GM06990 (cell line): ENCODE data around the gene PERP.

Experiments
- DNase-seq: peaks from one replicate; pipeline ENCODE4 v3.0.0-alpha.2; 2011; ENCODE audit not compliant: insufficient read length; ENCODE audit errors: extremely low read depth
- H3K27me3 ChIP-seq: replicated peaks from 2 replicates; pipeline ENCODE4 v1.6.0; 2011; ENCODE audit warnings: low read length; ENCODE audit not compliant: control insufficient read depth, insufficient read depth
- H3K36me3 ChIP-seq: 2 replicates; pipeline ENCODE4 v1.5.1; 2011; ENCODE audit warnings: low read length; ENCODE audit not compliant: control insufficient read depth, insufficient read depth
- H3K4me3 ChIP-seq: replicated peaks from 2 replicates; pipeline ENCODE4 v1.5.1; 2011; ENCODE audit warnings: low read depth, mild to moderate bottlenecking, control low read depth, low read length
- CTCF ChIP-seq: IDR thresholded peaks from 2 replicates; pipeline ENCODE4 v1.5.1; 2011; ENCODE audit warnings: low read length, control low read depth, mild to moderate bottlenecking, inconsistent platforms; ENCODE audit not compliant: insufficient read depth, poor library complexity, severe bottlenecking

PERP gene

GRCh38 chr6:138107078-138107751, at the start of gene PERP:
TSS of gene PERP (minus strand) at chr6:138107419. CDS start at chr6:138107340, 79 bp downstream.
- DNase-seq = peak; percentile 46
- Histone ChIP-seq H3K4me3 (peak within 1 kb of the TSS; percentile 66), H3K36me3 (no peaks in the 10 kb centered on the region), H3K27me3 (no peaks in the 10 kb centered on the region; the same call in 1 of the 2 replicates)
- TF ChIP-seq CTCF = no peak

- TF ChIP-seq CTCF = no peak
- no peak overlapping the region for H3K4me3 ChIP-seq
- H3K27me3 ChIP-seq = no peaks in the 10 kb centered on the region; the same call in 1 of the 2 replicates
- DNase-seq = no peak
- H3K36me3 ChIP-seq = no peaks in the 10 kb centered on the region
These were observed 48.2 kb upstream of the PERP start for GRCh38 chr6:138155443-138155842.

GRCh38 chr6:138146544-138146943, 39.3 kb upstream of the PERP start:
- DNase-seq = no peak
- H3K4me3 ChIP-seq = no peak overlapping the region

GRCh38 chr6:138145402-138145801, 38.2 kb upstream of the PERP start:
- TF ChIP-seq CTCF = no peak
- no peak for DNase-seq
- Histone ChIP-seq H3K27me3 (no peaks in the 10 kb centered on the region), H3K4me3 (no peak overlapping the region), H3K36me3 (no peaks in the 10 kb centered on the region)

More at GRCh38 chr6:138146544-138146943, 39.3 kb upstream of the PERP start:
- Histone ChIP-seq H3K27me3 (no peaks in the 10 kb centered on the region), H3K36me3 (no peaks in the 10 kb centered on the region)
- TF ChIP-seq CTCF = no peak

- Histone ChIP-seq H3K4me3 (no peak overlapping the region), H3K36me3 (no peaks in the 10 kb centered on the region), H3K27me3 (no peaks in the 10 kb centered on the region; the same call in 1 of the 2 replicates)
- TF ChIP-seq CTCF = no peak
- no peak for DNase-seq
These were observed 35.6 kb upstream of the PERP start for GRCh38 chr6:138142806-138143205.
